DOHH2 (cell line): Measurements from ENCODE around the gene LMO2.

ENCODE experiments used
- EZH2phosphoT487 ChIP-seq: fragments of 200-600 bp; sonication (generic); IDR thresholded peaks from 2 replicates; pipeline ENCODE4 v1.6.1; 2017; ENCODE audit warnings: borderline replicate concordance, mild to moderate bottlenecking, antibody characterized with exemption, low read length, moderate library complexity, mixed read lengths
- TF ChIP-seq, protein P1 (sequence below): fragments of 200-600 bp; sonication (generic); IDR thresholded peaks from one replicate; pipeline ENCODE4 v1.5.1; 2014; ENCODE audit warnings: antibody characterized with exemption, mild to moderate bottlenecking, low read depth, low read length; ENCODE audit not compliant: poor library complexity, severe bottlenecking

- TF ChIP-seq, protein P1, sequence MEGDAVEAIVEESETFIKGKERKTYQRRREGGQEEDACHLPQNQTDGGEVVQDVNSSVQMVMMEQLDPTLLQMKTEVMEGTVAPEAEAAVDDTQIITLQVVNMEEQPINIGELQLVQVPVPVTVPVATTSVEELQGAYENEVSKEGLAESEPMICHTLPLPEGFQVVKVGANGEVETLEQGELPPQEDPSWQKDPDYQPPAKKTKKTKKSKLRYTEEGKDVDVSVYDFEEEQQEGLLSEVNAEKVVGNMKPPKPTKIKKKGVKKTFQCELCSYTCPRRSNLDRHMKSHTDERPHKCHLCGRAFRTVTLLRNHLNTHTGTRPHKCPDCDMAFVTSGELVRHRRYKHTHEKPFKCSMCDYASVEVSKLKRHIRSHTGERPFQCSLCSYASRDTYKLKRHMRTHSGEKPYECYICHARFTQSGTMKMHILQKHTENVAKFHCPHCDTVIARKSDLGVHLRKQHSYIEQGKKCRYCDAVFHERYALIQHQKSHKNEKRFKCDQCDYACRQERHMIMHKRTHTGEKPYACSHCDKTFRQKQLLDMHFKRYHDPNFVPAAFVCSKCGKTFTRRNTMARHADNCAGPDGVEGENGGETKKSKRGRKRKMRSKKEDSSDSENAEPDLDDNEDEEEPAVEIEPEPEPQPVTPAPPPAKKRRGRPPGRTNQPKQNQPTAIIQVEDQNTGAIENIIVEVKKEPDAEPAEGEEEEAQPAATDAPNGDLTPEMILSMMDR: no peak
- no peak for TF ChIP-seq EZH2phosphoT487
Measured at GRCh38 chr11:33909150-33909549, 17.3 kb upstream of the LMO2 start.
